ENCODE data around the gene DOCK3. TPM values are rescaled to one million over a fixed set of nuclear protein-coding genes. Genes with fewer than 3 reads are reported as not detected.

The DOCK3 gene
- total RNA-seq, 6 donors from 2014 or later: 0.15 to 3.1 (median 0.88) TPM

GRCh38 chr3:51422211-51422610, 747.5 kb downstream of the DOCK3 start:
- Histone ChIP-seq H3K9me3 (no peaks in the 10 kb centered on the region), H3K36me3 (peaks cover 21 to 87% (median 38%) of the 10 kb centered on the region in 4 donors), H3K27ac (no peak overlapping the region), H3K4me3 (no peak overlapping the region), H3K27me3 (no peaks in the 10 kb centered on the region), H3K4me1 (no peaks in the 10 kb centered on the region)
- DNase-seq: no peak
- 93 to 95% methylated on average over 3 of the region's 3 CpGs for WGBS, 2 donors
- no peak for ATAC-seq (ENCODE audit: low FRiP score in 2 of 2)
- no peak for TF ChIP-seq POLR2A (IDR thresholded peaks at IDR 0.05)
- no peak for TF ChIP-seq EP300 (IDR thresholded peaks at IDR 0.05)
- no peak for TF ChIP-seq CTCF (IDR thresholded peaks at IDR 0.05)
- TF ChIP-seq POLR2AphosphoS5 (IDR thresholded peaks at IDR 0.05): no peak

- H3K9me3 ChIP-seq: no peaks in the 10 kb centered on the region
- peaks cover 0 to 83% (median 39%) of the 10 kb centered on the region in 4 donors for H3K36me3 ChIP-seq
- WGBS, 2 donors: 92 to 94% methylated on average over 4 of the region's 4 CpGs
- H3K27ac ChIP-seq: no peak overlapping the region
- TF ChIP-seq POLR2A (IDR thresholded peaks at IDR 0.05) (no peak), CTCF (IDR thresholded peaks at IDR 0.05) (no peak), POLR2AphosphoS5 (IDR thresholded peaks at IDR 0.05) (no peak), EP300 (IDR thresholded peaks at IDR 0.05) (no peak)
- H3K27me3 ChIP-seq: no peaks in the 10 kb centered on the region
- no peaks in the 10 kb centered on the region for H3K4me1 ChIP-seq
- DNase-seq (no peak), ATAC-seq (ENCODE audit: low FRiP score in 2 of 2) (no peak)
- H3K4me3 ChIP-seq: no peak overlapping the region
These were observed 752.2 kb downstream of the DOCK3 start for GRCh38 chr3:51426921-51427320.

GRCh38 chr3:51429138-51429537, 754.4 kb downstream of the DOCK3 start:
- ATAC-seq (ENCODE audit: low FRiP score in 2 of 2) (no peak), DNase-seq (peak in 1 of 2 donors; percentile 53)
- WGBS, 2 donors: 69 to 85% methylated on average over 3 of the region's 3 CpGs
- Histone ChIP-seq H3K27ac (no peak overlapping the region), H3K4me3 (no peak overlapping the region), H3K4me1 (no peaks in the 10 kb centered on the region), H3K27me3 (no peaks in the 10 kb centered on the region), H3K9me3 (no peaks in the 10 kb centered on the region), H3K36me3 (peaks cover 4 to 75% (median 44%) of the 10 kb centered on the region in 4 donors)
- TF ChIP-seq CTCF (IDR thresholded peaks at IDR 0.05): no peak
- no peak for TF ChIP-seq POLR2A (IDR thresholded peaks at IDR 0.05)
- no peak for TF ChIP-seq POLR2AphosphoS5 (IDR thresholded peaks at IDR 0.05)
- no peak for TF ChIP-seq EP300 (IDR thresholded peaks at IDR 0.05)

Small RNAs within 50 kb of the gene (small RNA-seq; reads per million reads assigned to genes)
- 0 to 0.44 (median 0.30) reads per million in 4 donors for gene MIR4787
- 0 reads per million in 4 donors for gene PPIAP69

Other genes with a start within 250 kb of the DOCK3 start
- 100 to 1,000 TPM in 4 of 6 donors, 10 to 100 TPM in 2; 71.5 to 213 (median 113) TPM for gene CACNA2D2, start 171.3 kb upstream of the DOCK3 start, total RNA-seq
- gene C3orf18, start 107.2 kb upstream of the DOCK3 start, total RNA-seq: 1 to 10 TPM; 4.7 to 7.5 (median 5.7) TPM
- 10 to 100 TPM in 3 of 6 donors, 1 to 10 TPM in 3; 5.0 to 25.3 (median 9.6) TPM for gene HEMK1, start 105.4 kb upstream of the DOCK3 start, total RNA-seq
- gene CISH, start 63.2 kb upstream of the DOCK3 start, total RNA-seq: 10 to 100 TPM; 35.8 to 66.9 (median 43.1) TPM
- gene MAPKAPK3, start 57.8 kb upstream of the DOCK3 start, total RNA-seq: 100 to 1,000 TPM in 1 of 6 donors, 10 to 100 TPM in 5; 30.2 to 102 (median 70.1) TPM